ENCODE data around the gene SORBS1. TPM values are rescaled to one million over a fixed set of nuclear protein-coding genes. Genes with fewer than 3 reads are reported as not detected.

The SORBS1 gene
- total RNA-seq, 4 donors from 2014 or later, result 28.1 to 92.5 (median 41.7) TPM

DNA sequence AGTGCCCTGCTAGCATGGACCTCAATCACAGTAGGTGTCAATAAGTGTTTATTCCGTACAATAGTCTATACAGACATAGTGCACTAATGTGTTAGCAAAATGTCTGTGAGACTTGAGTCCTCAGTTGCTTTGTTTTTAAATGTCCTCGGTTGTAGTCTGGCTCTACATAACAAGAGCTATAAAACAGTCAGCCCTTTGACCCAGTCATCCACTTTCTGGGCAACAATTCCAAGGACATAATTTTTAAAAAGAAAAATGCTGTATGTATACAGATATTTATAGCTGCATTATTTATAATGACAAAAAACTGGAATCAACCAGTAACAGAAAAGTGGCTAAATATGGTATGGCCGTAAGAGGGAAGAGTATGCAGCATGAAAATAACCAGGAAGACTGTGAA is 267.5 kb downstream of the SORBS1 start:
- no peak overlapping the region for H3K27ac ChIP-seq
- DNase-seq (ENCODE audit: low spot score in 2 of 2), result no peak
- H3K36me3 ChIP-seq, result no peaks in the 10 kb centered on the region
- TF ChIP-seq EP300 (IDR thresholded peaks at IDR 0.05) (no peak), POLR2A (IDR thresholded peaks at IDR 0.05) (no peak), CTCF (IDR thresholded peaks at IDR 0.05) (no peak), POLR2AphosphoS5 (IDR thresholded peaks at IDR 0.05) (no peak)
- no peaks in the 10 kb centered on the region for H3K9me3 ChIP-seq
- H3K27me3 ChIP-seq, result no peaks in the 10 kb centered on the region
- no peak overlapping the region for H3K4me3 ChIP-seq
- peaks cover 32% of the 10 kb centered on the region for H3K4me1 ChIP-seq
- WGBS, result 80% methylated on average over 3 of the region's 3 CpGs

DNA sequence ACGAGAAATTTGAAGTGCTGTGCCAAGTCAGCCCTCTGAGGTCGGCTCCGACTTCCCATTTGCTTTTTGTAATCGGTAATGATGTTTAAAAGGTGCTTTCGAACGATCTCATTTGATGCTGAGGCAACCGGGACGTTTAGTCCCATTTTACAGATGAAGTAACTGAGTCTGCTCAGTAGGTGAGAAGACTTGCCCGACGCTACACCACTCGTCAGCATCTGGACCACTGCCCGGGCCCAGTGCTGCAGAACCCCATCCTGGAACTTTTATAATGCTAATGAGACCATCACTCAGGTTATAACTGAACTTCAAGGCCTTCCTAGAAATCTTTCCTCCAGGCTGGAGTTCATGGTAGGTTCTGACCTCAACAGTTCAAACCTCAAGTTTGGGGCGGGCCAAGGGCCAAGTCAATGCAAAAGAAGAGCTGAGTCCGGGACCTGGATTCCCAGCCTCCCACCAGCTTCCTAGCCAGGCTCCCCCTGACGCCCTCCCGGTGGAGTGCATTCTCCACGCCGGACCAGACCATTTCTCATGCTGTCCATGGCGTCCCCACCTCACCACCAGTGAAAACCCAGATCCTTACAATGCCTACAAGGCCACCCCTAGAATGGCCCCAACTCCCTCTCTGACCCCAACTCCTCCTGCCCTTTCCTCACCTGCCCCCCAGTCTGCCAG is 269.7 kb downstream of the SORBS1 start:
- no peaks in the 10 kb centered on the region for H3K27me3 ChIP-seq
- WGBS, result 54% methylated on average over 18 of the region's 19 CpGs
- peak overlapping the region; percentile 87 for H3K4me3 ChIP-seq
- no peaks in the 10 kb centered on the region for H3K9me3 ChIP-seq
- peak overlapping the region; percentile 91 for H3K27ac ChIP-seq
- H3K36me3 ChIP-seq, result no peaks in the 10 kb centered on the region
- H3K4me1 ChIP-seq, result peaks cover 52% of the 10 kb centered on the region
- peak in 1 of 2 donors; percentile 66 for DNase-seq (ENCODE audit: low spot score in 2 of 2)
- TF ChIP-seq POLR2A (IDR thresholded peaks at IDR 0.05) (no peak), EP300 (IDR thresholded peaks at IDR 0.05) (no peak), CTCF (IDR thresholded peaks at IDR 0.05) (no peak), POLR2AphosphoS5 (IDR thresholded peaks at IDR 0.05) (no peak)

GRCh38 chr10:95290461-95291364 is 270.5 kb downstream of the SORBS1 start, which contains the start of gene PDLIM1:
PDLIM1 (minus strand) TSS chr10:95291003; CDS start chr10:95290915, 88 bp downstream.
- H3K27me3 ChIP-seq, result no peaks in the 10 kb centered on the region
- TF ChIP-seq CTCF (IDR thresholded peaks at IDR 0.05), result peak in 1 of 2 donors; percentile 34
- TF ChIP-seq POLR2A (IDR thresholded peaks at IDR 0.05), result peak; percentile 41 to 86
- no peak for TF ChIP-seq EP300 (IDR thresholded peaks at IDR 0.05)
- peak; percentile 19 to 73 (median 40) for TF ChIP-seq POLR2AphosphoS5 (IDR thresholded peaks at IDR 0.05)
- WGBS, result 5% methylated on average over 10 of the region's 119 CpGs
- peak within 1 kb of the TSS; percentile 87 for H3K4me3 ChIP-seq
- DNase-seq (ENCODE audit: low spot score in 2 of 2), result peak; percentile 86
- H3K36me3 ChIP-seq, result no peaks in the 10 kb centered on the region
- no peaks in the 10 kb centered on the region for H3K9me3 ChIP-seq
- peaks cover 53% of the 10 kb centered on the region for H3K4me1 ChIP-seq
- peak within 1 kb of the TSS; percentile 91 for H3K27ac ChIP-seq

GRCh38 chr10:95289921-95290421 is 271.2 kb downstream of the SORBS1 start:
- H3K36me3 ChIP-seq, result no peaks in the 10 kb centered on the region
- DNase-seq (ENCODE audit: low spot score in 2 of 2), result no peak
- peak overlapping the region; percentile 91 for H3K27ac ChIP-seq
- no peaks in the 10 kb centered on the region for H3K27me3 ChIP-seq
- H3K9me3 ChIP-seq, result no peaks in the 10 kb centered on the region
- WGBS, result 21% methylated on average over 14 of the region's 14 CpGs
- H3K4me3 ChIP-seq, result peak overlapping the region; percentile 87
- TF ChIP-seq POLR2A (IDR thresholded peaks at IDR 0.05) (no peak), EP300 (IDR thresholded peaks at IDR 0.05) (no peak), POLR2AphosphoS5 (IDR thresholded peaks at IDR 0.05) (no peak), CTCF (IDR thresholded peaks at IDR 0.05) (no peak)
- peaks cover 49% of the 10 kb centered on the region for H3K4me1 ChIP-seq

Measured in suprapubic skin (tissue), 4 donors.